UCSD-AML1 (cell line): Measurements from ENCODE around the gene DLK2.
"Not testable (repeated sequence)": the region's sequence is repeated elsewhere in the genome, so short reads cannot be mapped to it uniquely, and the experiment has no call there.

Experiments
- DNase-seq: peaks from one replicate; lab custom pipeline; 2025; ENCODE audit not compliant: unreplicated experiment; lab: John Stamatoyannopoulos, UW

The DLK2 gene

GRCh38 chr6:43481591-43482236 is 26.4 kb upstream of the DLK2 start:
- no peak for DNase-seq

DNA sequence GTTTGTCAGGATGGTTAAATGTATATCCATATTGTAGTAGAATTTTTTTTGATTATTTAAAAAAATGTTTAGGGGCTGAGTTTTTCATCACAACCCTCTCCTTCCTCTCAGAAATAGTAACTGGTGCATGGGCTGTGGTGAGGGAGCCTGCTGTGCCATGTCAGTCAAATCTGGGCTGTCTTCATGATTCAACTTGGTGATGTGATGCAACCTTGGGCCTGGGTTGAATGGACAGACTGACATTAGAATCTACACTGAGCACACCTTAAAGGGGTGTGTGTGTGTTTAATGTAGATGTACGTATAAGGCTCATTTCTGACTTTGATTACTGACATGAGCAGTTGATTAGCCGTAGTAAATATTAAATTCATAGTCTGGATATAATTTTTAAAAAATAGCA is 25.7 kb upstream of the DLK2 start:
- no peak for DNase-seq

DNA sequence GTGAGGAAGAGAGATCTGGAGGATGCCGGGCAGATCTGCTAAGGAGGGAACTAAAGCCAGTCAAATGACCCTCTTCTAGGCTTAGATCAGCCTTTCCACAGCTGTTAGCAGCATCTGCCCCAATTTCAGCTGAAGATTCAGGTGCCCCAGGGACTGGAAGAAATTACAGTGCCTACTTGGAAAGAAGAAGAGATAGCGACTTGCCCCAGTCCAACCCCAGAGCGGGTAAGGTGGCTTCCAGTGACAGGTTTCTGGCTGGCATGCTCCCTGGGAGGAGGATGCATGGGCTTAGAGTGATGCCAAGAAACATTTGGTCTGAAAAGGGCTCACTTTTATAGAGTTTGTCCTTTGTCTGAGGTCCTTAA is 22.6 kb upstream of the DLK2 start:
- DNase-seq: no peak

DNA sequence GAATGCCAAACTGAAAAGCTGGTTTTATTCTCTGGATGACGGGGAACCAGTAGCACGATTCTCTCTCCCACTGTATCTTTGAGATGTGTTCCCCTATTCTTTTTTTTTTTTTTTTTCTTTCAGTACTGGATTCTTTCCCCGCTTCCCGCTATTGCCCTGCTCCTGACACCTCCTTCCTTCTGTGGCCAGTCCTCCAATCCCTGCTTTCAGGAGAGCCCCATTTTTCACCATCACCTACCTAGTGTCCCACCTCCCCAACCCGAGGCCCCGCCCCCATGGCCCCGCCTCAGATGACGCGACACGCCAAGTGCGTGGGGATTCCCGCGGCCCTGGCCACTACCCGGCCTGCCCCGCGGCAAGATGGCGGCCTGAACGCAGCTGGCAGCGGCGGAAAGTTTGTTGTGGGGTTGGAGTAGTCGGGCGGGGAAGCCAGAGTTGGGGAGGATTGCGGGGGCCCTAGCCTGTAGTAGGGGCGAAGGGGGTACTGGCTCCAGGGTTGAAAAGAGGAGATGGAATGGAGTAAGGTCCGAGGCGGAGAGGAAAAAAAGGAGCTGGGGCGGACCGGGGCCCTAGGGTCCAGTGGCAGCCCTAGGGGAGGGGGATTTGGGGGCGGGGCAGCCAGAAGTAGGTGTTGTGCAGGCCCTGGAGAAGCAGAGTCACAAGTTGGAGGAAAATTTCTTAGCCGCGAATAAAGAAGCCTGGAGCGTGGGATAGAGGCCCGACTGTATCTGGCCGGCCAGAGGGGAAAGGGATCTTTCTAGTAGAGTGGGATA is 22.1 kb upstream of the DLK2 start, which contains the start of gene TJAP1:
TJAP1 (plus strand) TSS at position 336 of the 773 bp plus-strand sequence. CDS start 21,432 bp downstream, outside the sequence.
- peak; percentile 90 for DNase-seq

DNA sequence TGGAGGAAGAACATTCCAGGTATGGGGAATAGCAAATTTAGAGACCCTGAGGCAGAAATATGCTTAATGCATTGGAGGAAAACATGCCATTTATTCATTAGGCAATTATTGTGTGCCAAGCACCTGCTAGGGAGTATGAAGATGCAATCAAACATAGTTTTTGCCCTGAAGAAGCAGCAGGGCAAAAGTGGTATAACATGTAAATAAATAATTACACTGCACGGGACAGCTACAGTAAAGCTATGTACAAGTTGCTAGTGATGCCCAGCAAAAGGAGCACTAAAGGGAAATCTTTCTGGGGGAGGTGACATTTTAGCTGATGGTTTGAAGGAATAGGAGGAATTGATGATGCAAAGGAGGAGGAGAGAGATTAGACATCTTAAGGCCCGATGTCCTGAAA is 21.4 kb upstream of the DLK2 start:
- no peak for DNase-seq

- DNase-seq: no peak
Observed at GRCh38 chr6:43475516-43475915, 20.2 kb upstream of the DLK2 start.

GRCh38 chr6:43472515-43472914 is 17.2 kb upstream of the DLK2 start:
- no peak for DNase-seq

DNA sequence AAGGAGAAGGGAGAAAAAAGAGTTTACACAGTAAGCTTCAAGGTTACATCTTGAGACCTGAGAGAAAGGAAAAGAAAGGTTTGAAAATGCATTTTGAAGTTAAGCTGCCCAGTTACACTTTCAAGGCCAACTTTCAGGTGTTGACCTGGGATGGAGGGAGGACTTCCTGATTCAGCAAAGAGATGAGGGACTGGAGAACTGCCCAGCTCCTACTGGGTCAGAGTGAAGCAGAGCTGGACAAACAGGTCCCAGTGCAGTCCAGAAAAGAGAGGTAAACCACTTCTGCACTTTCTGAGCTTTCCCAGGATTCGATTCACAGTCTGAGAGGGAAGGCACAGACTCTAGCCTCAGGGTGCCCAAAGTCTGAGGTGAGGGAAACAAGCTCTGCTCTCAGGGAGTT is 16.1 kb upstream of the DLK2 start:
- DNase-seq: no peak

GRCh38 chr6:43469947-43470346 is 14.6 kb upstream of the DLK2 start:
- DNase-seq: no peak

- DNase-seq: no peak
Observed at GRCh38 chr6:43468748-43469681, 13.7 kb upstream of the DLK2 start.

- DNase-seq: no peak
Observed at GRCh38 chr6:43468240-43468639, 12.9 kb upstream of the DLK2 start.

GRCh38 chr6:43467752-43468151 is 12.4 kb upstream of the DLK2 start:
- no peak for DNase-seq

- not testable (repeated sequence) for DNase-seq
Observed at GRCh38 chr6:43467265-43467664, 11.9 kb upstream of the DLK2 start.

GRCh38 chr6:43465948-43466347 is 10.6 kb upstream of the DLK2 start:
- no peak for DNase-seq

DNA sequence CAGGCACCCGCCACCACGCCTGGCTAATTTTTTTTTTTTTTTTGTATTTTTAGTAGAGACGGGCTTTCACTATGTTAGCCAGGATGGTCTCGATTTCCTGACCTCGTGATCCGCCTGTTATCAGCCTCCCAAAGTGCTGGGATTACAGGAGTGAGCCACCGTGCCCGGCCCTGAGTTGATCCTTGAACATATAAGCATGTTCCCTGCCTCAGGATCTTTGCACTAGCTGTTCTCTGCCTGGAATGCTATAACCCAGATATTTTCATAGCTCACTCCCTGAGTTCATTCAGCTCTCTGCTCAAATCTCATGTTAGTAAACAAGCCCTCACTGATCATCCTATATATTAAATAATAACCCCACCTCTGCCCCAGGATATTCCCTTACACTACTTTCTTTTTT is 9.0 kb upstream of the DLK2 start:
- DNase-seq: no peak

GRCh38 chr6:43461936-43462335 is 6.6 kb upstream of the DLK2 start:
- DNase-seq: no peak

GRCh38 chr6:43460032-43460431 is 4.7 kb upstream of the DLK2 start:
- no peak for DNase-seq

DNA sequence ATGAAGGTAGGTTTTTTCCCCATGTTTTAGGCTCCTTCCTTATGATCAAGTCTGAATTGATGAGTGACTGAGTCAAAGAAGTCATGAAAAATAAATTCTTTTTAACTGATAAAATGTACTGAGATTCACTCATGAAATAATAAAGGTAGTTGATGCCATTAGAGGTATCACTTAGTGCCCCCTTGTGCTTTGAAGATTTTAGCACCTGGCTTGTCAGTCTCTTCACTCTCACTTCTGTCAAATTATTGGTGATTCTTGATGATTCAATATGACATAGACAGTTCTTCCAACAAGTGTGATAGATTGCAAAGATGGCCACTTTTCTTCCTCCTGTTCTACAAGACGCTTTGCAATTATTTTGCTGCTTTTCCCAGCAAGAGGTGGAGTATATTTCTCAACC is 4.2 kb upstream of the DLK2 start:
- no peak for DNase-seq

DNA sequence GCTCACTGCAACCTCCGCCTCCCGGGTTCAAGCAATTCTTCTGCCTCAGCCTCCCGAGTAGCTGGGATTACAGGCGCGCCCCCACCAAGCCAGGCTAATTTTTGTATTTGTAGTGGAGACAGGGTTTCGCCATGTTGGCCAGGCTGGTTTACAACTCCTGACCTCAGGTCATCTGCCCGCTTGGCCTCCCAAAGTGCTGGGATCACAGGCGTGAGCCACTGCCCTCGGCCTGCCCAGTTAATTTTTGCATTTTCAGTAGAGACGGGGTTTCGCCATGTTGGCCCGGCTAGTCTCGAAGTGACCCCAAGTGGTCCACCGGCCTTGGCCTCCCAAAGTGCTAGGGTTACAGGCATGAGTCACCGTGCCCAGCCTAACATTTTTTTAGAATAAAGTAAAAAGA is 2.8 kb upstream of the DLK2 start:
- DNase-seq: not testable (repeated sequence)

GRCh38 chr6:43457643-43458042 is 2.3 kb upstream of the DLK2 start:
- DNase-seq: no peak

- no peak for DNase-seq
Observed at GRCh38 chr6:43454696-43455530, 435 bp downstream of the DLK2 start.
